ENCODE results near the gene SRD5A1.

SRD5A1 gene

GRCh38 chr5:6632888-6633468, at the start of gene SRD5A1, which contains the start of gene NSUN2:
SRD5A1 (plus strand) TSS chr5:6633440; CDS start chr5:6633577, 137 bp downstream.
NSUN2 (minus strand) TSS chr5:6633044; CDS start chr5:6632979, 65 bp downstream.
- in situ Hi-C loops (cut with MboI; ENCODE audit: low pct_unique_long_range_greater_than_20kb, low sequenced_read_pairs, unreplicated experiment), result loop anchor here (25.0 kb wide), 1 partner anchor 104 kb away; no protein-coding TSS in a partner anchor
- DNase-seq (ENCODE audit: low spot score), result peak; percentile 99
- TF ChIP-seq, protein P1, sequence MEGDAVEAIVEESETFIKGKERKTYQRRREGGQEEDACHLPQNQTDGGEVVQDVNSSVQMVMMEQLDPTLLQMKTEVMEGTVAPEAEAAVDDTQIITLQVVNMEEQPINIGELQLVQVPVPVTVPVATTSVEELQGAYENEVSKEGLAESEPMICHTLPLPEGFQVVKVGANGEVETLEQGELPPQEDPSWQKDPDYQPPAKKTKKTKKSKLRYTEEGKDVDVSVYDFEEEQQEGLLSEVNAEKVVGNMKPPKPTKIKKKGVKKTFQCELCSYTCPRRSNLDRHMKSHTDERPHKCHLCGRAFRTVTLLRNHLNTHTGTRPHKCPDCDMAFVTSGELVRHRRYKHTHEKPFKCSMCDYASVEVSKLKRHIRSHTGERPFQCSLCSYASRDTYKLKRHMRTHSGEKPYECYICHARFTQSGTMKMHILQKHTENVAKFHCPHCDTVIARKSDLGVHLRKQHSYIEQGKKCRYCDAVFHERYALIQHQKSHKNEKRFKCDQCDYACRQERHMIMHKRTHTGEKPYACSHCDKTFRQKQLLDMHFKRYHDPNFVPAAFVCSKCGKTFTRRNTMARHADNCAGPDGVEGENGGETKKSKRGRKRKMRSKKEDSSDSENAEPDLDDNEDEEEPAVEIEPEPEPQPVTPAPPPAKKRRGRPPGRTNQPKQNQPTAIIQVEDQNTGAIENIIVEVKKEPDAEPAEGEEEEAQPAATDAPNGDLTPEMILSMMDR (IDR thresholded peaks at IDR 0.05; ENCODE audit: extremely low read depth, insufficient read depth, missing control alignments), result no peak

- in situ Hi-C loops (cut with MboI; ENCODE audit: low pct_unique_long_range_greater_than_20kb, low sequenced_read_pairs, unreplicated experiment), result loop anchor here (25.0 kb wide), 1 partner anchor 697 kb away; no protein-coding TSS in a partner anchor
- TF ChIP-seq, protein P1 (IDR thresholded peaks at IDR 0.05; ENCODE audit: extremely low read depth, insufficient read depth, missing control alignments), result no peak
- DNase-seq (ENCODE audit: low spot score), result no peak
Observed at GRCh38 chr5:6584101-6584645, 49.1 kb upstream of the SRD5A1 start.

DNA sequence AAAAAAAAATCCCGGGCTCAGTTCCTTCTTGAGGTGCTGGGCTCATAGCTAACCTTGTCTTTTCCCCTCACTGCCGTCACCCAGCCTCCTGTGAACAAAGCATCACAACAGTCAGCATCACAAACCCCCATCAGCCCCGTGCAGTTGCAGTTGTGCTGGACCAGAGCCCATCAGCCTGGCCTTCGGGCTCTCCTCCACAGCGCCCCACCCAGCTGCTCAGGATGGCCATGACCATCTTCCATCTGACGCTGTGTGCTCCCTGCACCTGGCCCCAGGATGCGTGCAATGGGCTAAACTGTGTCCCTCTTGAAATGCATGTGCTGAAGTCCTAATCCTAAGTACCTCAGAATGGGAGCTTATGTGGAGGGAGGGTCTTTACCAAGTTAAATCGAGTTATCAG, 48.5 kb upstream of the SRD5A1 start:
- TF ChIP-seq, protein P1 (IDR thresholded peaks at IDR 0.05; ENCODE audit: extremely low read depth, insufficient read depth, missing control alignments), result no peak
- no peak for DNase-seq (ENCODE audit: low spot score)
- in situ Hi-C loops (cut with MboI; ENCODE audit: low pct_unique_long_range_greater_than_20kb, low sequenced_read_pairs, unreplicated experiment), result loop anchor here (25.0 kb wide), 1 partner anchor 697 kb away; no protein-coding TSS in a partner anchor

DNA sequence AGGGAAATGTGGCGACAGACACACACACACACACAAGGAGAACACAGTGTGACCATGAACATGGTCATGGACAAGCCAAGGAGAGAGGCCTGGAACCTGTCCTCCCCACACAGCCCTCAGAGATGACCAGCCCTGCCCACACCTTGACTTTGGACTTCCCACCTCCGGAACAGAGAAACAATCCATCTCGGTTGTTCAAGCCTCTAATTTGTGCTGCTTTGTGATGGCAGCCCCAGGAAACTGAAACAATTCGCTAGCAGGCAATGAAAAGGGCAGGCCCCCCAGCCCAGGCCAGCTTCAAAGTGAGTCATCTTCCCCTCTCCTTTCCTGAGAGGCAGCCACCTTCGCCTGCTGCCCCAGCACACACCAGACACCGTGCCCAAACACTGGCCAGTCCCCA, 48.1 kb upstream of the SRD5A1 start:
- in situ Hi-C loops (cut with MboI; ENCODE audit: low pct_unique_long_range_greater_than_20kb, low sequenced_read_pairs, unreplicated experiment), result loop anchor here (25.0 kb wide), 1 partner anchor 698 kb away; no protein-coding TSS in a partner anchor
- TF ChIP-seq, protein P1 (IDR thresholded peaks at IDR 0.05; ENCODE audit: extremely low read depth, insufficient read depth, missing control alignments), result no peak
- no peak for DNase-seq (ENCODE audit: low spot score)

- in situ Hi-C loops (cut with MboI; ENCODE audit: low pct_unique_long_range_greater_than_20kb, low sequenced_read_pairs, unreplicated experiment), result loop anchor here (25.0 kb wide), 1 partner anchor 699 kb away; no protein-coding TSS in a partner anchor
Observed at GRCh38 chr5:6585939-6586646, 47.1 kb upstream of the SRD5A1 start.

DNA sequence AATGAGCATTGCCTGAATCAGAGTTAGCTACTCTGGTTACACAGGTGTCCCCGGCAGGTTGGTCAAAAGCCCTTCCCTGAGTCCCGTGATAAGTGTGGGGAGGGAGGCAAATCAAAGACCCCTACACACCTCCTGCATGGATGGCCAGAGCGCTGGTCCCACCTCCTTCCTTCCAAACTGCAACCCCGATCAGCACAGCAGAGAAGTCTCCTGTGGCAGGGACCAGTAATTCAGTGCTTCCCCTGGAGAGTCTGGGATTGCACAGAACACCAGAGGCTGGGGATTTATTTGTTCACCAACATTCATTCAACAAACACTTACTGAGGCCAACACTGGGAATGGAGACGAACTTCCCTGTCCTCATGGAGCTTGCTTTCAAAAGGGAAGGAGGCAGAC, 46.6 kb upstream of the SRD5A1 start:
- in situ Hi-C loops (cut with MboI; ENCODE audit: low pct_unique_long_range_greater_than_20kb, low sequenced_read_pairs, unreplicated experiment), result loop anchor here (25.0 kb wide), 1 partner anchor 699 kb away; no protein-coding TSS in a partner anchor
- TF ChIP-seq, protein P1 (IDR thresholded peaks at IDR 0.05; ENCODE audit: extremely low read depth, insufficient read depth, missing control alignments), result no peak
- no peak for DNase-seq (ENCODE audit: low spot score)

More at GRCh38 chr5:6585939-6586646, 47.1 kb upstream of the SRD5A1 start:
- no peak for DNase-seq (ENCODE audit: low spot score)
- TF ChIP-seq, protein P1 (IDR thresholded peaks at IDR 0.05; ENCODE audit: extremely low read depth, insufficient read depth, missing control alignments), result no peak

All from GM13977 (cell line).